Measurements from ENCODE around the gene LAYN. TPM values are rescaled to one million over a fixed set of nuclear protein-coding genes. Genes with fewer than 3 reads are reported as not detected.

The LAYN gene
- total RNA-seq, 1 donor from 2014 or later = 3.8 TPM

DNA sequence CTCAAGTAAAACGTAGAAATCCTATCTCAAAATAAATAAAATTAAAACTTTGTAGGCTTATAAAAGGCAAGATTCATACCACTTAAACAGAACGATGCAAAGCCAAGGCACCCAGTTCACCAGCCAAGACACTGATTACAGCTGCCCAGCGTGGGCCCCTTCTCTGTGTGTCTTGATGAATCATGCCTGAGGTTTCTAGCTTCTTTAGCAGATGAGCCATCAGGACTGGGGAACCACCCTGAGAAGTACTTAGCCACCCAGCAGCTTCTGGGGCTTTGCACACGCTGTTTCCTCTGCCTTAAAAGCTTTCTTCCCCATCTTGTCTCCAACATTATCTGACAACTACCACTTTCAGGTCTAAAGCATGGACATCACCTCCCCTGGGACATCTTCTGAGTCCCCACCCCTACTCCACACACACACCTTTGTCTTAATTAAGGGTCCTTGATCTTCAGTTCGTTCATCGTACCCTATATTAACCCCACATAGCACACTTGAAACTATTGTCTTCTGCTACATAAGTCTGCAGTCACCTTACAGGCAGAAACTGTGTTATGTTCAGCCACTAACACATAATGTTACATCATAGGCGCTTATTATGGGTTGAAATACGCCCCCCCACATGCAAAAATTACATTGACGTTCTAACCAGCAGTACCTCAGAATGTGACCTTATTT is 8.7 kb upstream of the LAYN start:
- Mint-ChIP-seq H3K4me1 (peaks cover 27% of the 10 kb centered on the region), H3K27me3 (ENCODE audit: low read depth) (peaks cover 15% of the 10 kb centered on the region), H3K9me3 (no peaks in the 10 kb centered on the region), H3K4me3 (no peak overlapping the region), H3K27ac (ENCODE audit: unreplicated experiment) (peak overlapping the region; percentile 58), H3K36me3 (ENCODE audit: low read depth) (no peaks in the 10 kb centered on the region)
- TF ChIP-seq, protein P1, sequence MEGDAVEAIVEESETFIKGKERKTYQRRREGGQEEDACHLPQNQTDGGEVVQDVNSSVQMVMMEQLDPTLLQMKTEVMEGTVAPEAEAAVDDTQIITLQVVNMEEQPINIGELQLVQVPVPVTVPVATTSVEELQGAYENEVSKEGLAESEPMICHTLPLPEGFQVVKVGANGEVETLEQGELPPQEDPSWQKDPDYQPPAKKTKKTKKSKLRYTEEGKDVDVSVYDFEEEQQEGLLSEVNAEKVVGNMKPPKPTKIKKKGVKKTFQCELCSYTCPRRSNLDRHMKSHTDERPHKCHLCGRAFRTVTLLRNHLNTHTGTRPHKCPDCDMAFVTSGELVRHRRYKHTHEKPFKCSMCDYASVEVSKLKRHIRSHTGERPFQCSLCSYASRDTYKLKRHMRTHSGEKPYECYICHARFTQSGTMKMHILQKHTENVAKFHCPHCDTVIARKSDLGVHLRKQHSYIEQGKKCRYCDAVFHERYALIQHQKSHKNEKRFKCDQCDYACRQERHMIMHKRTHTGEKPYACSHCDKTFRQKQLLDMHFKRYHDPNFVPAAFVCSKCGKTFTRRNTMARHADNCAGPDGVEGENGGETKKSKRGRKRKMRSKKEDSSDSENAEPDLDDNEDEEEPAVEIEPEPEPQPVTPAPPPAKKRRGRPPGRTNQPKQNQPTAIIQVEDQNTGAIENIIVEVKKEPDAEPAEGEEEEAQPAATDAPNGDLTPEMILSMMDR (conservative IDR thresholded peaks at IDR 0.05) = no peak
- DNase-seq (ENCODE audit: low read depth, low spot score) = no peak

DNA sequence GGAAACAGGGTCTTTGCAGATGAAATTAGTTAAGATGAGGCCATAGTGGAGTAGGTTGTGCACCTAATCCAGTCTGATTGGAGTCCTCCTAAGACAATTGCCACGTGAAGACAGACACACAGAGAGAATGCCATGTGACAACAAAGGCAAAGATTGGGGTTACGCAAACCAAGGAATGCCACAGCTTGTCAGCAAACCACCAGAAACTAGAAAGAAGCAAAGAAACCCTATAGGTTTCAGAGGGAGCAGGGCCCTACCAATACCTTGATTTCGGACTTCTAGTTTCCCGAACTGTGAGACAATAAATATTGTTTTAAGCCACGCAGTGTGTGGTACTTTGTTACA is 8.2 kb upstream of the LAYN start:
- Mint-ChIP-seq H3K4me3 (no peak overlapping the region), H3K27me3 (ENCODE audit: low read depth) (peaks cover 18% of the 10 kb centered on the region), H3K36me3 (ENCODE audit: low read depth) (no peaks in the 10 kb centered on the region), H3K4me1 (peaks cover 27% of the 10 kb centered on the region), H3K9me3 (no peaks in the 10 kb centered on the region), H3K27ac (ENCODE audit: unreplicated experiment) (no peak overlapping the region)
- TF ChIP-seq, protein P1 (conservative IDR thresholded peaks at IDR 0.05) = no peak
- DNase-seq (ENCODE audit: low read depth, low spot score) = no peak

DNA sequence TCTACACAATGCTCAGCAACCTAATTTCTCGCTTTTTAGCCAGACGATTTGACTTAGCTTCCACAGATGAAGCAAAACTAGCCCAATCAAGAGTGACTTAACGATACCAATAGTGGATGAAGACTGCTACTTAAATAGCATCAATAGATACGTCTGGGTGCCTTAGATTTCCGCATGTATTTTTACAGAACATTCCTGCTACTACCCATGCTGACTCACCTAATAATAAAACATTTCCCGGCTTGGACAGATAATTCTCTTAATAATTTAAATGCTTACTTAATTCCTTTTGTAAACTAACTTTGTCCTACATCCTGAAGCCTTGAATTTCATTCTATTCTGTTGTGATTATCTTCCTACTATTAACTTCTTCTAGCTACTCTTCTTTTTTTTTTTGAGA is 5.2 kb upstream of the LAYN start:
- no peaks in the 10 kb centered on the region for H3K9me3 Mint-ChIP-seq
- H3K27ac Mint-ChIP-seq (ENCODE audit: unreplicated experiment) = no peak overlapping the region
- DNase-seq (ENCODE audit: low read depth, low spot score) = no peak
- no peaks in the 10 kb centered on the region for H3K36me3 Mint-ChIP-seq (ENCODE audit: low read depth)
- H3K4me1 Mint-ChIP-seq = peaks cover 25% of the 10 kb centered on the region
- no peak overlapping the region for H3K4me3 Mint-ChIP-seq
- H3K27me3 Mint-ChIP-seq (ENCODE audit: low read depth) = peaks cover 45% of the 10 kb centered on the region
- TF ChIP-seq, protein P1 (conservative IDR thresholded peaks at IDR 0.05) = no peak

DNA sequence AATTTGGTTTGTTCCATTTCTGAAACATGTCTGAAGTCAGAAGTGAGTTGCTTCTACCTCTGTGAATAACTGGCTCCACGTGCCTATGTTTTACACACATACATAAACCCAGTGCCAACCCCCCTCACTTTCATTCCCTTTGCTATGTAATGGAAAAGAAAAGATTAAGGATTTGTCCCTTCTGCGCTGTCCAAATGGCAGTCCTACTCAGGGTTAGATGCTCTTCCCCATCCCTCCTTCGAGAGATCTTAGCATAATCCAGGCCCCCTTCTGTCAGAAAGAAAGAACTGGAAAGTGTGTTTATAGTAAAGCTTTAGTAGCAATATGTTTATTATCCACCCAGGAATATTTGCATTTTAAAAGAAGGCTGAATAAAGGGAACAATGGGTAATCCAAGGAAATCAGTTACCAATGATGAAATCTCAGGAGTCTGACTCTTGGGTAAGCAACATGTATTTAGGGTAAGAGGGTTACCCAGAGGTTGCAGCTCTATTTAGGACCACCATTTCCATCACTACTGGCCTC is 3.1 kb upstream of the LAYN start:
- no peak for DNase-seq (ENCODE audit: low read depth, low spot score)
- H3K36me3 Mint-ChIP-seq (ENCODE audit: low read depth) = no peaks in the 10 kb centered on the region
- H3K27ac Mint-ChIP-seq (ENCODE audit: unreplicated experiment) = no peak overlapping the region
- H3K9me3 Mint-ChIP-seq = no peaks in the 10 kb centered on the region
- H3K27me3 Mint-ChIP-seq (ENCODE audit: low read depth) = peaks cover 63% of the 10 kb centered on the region
- H3K4me1 Mint-ChIP-seq = peaks cover 19% of the 10 kb centered on the region
- no peak overlapping the region for H3K4me3 Mint-ChIP-seq
- TF ChIP-seq, protein P1 (conservative IDR thresholded peaks at IDR 0.05) = no peak

DNA sequence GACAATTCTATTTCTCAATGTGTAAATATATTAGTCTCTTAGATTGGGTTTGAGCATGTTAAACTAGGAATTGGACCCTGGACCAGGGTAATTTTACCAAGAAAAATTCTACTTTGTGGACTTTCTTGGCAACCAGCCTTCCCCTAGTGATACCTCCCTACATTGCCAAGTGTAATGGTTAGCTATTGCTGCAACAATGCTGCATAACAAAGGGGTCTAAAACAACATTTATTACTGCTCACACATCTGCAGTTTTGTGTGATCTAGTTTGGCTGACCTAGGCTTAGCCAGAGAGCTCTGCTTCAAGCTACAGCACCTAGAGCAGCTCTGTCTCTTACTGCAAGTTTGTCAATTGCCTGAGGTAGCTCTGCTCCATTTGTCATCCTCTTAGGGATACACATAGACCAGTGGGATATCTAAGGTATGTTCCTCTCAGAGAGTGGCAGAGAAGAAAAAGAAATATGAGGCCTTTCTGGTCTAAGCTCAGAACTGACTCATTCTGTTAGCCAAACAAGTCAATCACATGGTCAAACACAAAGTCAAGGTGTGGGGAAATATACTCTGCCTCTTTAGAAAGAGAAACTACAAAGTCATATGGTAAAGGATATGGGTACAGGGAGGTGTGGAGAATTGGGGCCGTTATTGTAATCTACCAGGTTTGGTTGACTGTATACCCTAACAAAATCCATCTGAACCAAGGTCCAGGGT is 2.0 kb upstream of the LAYN start:
- TF ChIP-seq, protein P1 (conservative IDR thresholded peaks at IDR 0.05) = no peak
- Mint-ChIP-seq H3K36me3 (ENCODE audit: low read depth) (no peaks in the 10 kb centered on the region), H3K27me3 (ENCODE audit: low read depth) (peaks cover 74% of the 10 kb centered on the region), H3K9me3 (no peaks in the 10 kb centered on the region), H3K4me3 (no peak overlapping the region), H3K4me1 (peaks cover 18% of the 10 kb centered on the region), H3K27ac (ENCODE audit: unreplicated experiment) (no peak overlapping the region)
- DNase-seq (ENCODE audit: low read depth, low spot score) = no peak
